Endodermal cell (in vitro differentiated cells): Measurements from ENCODE around the gene NFATC1. TPM values are rescaled to one million over a fixed set of nuclear protein-coding genes. Genes with fewer than 3 reads are reported as not detected.

Experiments
- DNase-seq: peaks from one replicate; pipeline ENCODE4 v3.0.0-alpha.2; 2017
- H3K27ac ChIP-seq: 2 replicates; pipeline ENCODE4 v1.5.1; 2013; ENCODE audit warnings: mild to moderate bottlenecking, low read depth, low read length, moderate library complexity
- H3K27me3 ChIP-seq: 2 replicates; pipeline ENCODE4 v1.6.1; 2013; ENCODE audit warnings: mild to moderate bottlenecking, low read length, moderate library complexity; ENCODE audit not compliant: insufficient read depth, control insufficient read depth, poor library complexity, severe bottlenecking
- H3K36me3 ChIP-seq: 2 replicates; pipeline ENCODE4 v1.7.0; 2013; ENCODE audit warnings: mild to moderate bottlenecking, low read length, moderate library complexity; ENCODE audit not compliant: control insufficient read depth, insufficient read depth
- H3K4me1 ChIP-seq: one replicate; pipeline ENCODE4 v1.7.0; 2013; ENCODE audit warnings: low read length; ENCODE audit not compliant: control insufficient read depth, insufficient read depth
- H3K4me3 ChIP-seq: 2 replicates; pipeline ENCODE4 v1.5.1; 2013; ENCODE audit warnings: mild to moderate bottlenecking, low read length, moderate library complexity
- H3K9ac ChIP-seq: 2 replicates; pipeline ENCODE4 v1.6.1; 2013; ENCODE audit warnings: mild to moderate bottlenecking, low read length, moderate library complexity; ENCODE audit not compliant: poor library complexity, severe bottlenecking; ENCODE audit errors: extremely low read depth
- H3K9me3 ChIP-seq: 2 replicates; pipeline ENCODE4 v1.6.1; 2013; ENCODE audit warnings: mild to moderate bottlenecking, low read length, moderate library complexity; ENCODE audit not compliant: control insufficient read depth
- H3K27ac Mint-ChIP-seq: 2 replicates; pipeline ENCODE4 v1.8.0; 2020; ENCODE audit warnings: mixed read lengths
- H3K27me3 Mint-ChIP-seq: 2 replicates; pipeline ENCODE4 v1.8.0; 2021; ENCODE audit warnings: mild to moderate bottlenecking, mixed read lengths; ENCODE audit not compliant: insufficient read depth
- H3K36me3 Mint-ChIP-seq: 2 replicates; pipeline ENCODE4 v1.8.0; 2020; ENCODE audit warnings: low read depth, mixed read lengths
- H3K4me1 Mint-ChIP-seq: 2 replicates; pipeline ENCODE4 v1.8.0; 2020; ENCODE audit warnings: mixed read lengths
- H3K4me3 Mint-ChIP-seq: 2 replicates; pipeline ENCODE4 v1.8.0; 2020; ENCODE audit warnings: mild to moderate bottlenecking, moderate library complexity, mixed read lengths
- H3K9me3 Mint-ChIP-seq: 2 replicates; pipeline ENCODE4 v1.8.0; 2020; ENCODE audit warnings: mild to moderate bottlenecking, mixed read lengths
- WGBS, 2 experiments: methylation state at CpG; one replicate each; pipeline versions ENCODE4 v1.1.5 to v1.1.7; 2013; ENCODE audit warnings: missing lambda C conversion rate in 2 of 2, mixed read lengths in 1 of 2; ENCODE audit not compliant: insufficient coverage in 1 of 2, insufficient read length in 1 of 2; 5-methylcytosine and 5-hydroxymethylcytosine counted together
- total RNA-seq, 2 donors: library from RNA; stranded (reverse); fragmentation: NEBNext Ultra II Directional in 1 of 2; extraction: Animal tissue kit (Norgen Biotek cat#: 25700) in 1 of 2; gene quantifications; 2 replicates in 1 of 2; 3 replicates in 1 of 2; pipeline ENCODE4 v1.2.1, GENCODE V29; 2021
- TF ChIP-seq, protein P1 (sequence below): fragments of 200-600 bp; sonication (generic); conservative IDR thresholded peaks from 2 replicates; pipeline ENCODE4 v1.5.0; 2021; ENCODE audit warnings: antibody characterized with exemption, mild to moderate bottlenecking

The NFATC1 gene
- total RNA-seq, 2 donors from 2014 or later: 23.4 to 32.5 TPM

DNA sequence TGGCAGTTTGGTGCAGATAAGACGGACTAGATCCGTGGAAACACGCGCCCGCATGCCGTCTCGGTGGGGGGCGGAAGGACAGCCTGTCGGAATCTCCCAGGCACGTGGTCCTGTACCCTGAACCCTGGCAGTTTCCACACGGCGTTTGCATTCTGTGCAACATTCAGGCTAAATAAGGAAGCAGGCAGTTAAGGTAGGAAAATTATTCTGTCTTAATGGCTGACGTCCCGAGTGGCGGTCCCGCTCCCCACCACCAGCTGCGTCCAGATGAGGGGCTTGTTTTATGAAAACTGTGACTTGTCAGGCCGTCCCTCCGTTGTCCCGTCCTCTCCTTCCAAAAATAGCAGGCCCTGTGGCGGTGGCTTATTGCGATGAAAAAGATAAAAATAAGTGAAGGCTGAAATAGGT is 120.2 kb downstream of the NFATC1 start:
- Mint-ChIP-seq H3K27ac (no peak overlapping the region), H3K4me1 (peaks cover 3% of the 10 kb centered on the region), H3K27me3 (no peaks in the 10 kb centered on the region), H3K36me3 (peaks cover 11% of the 10 kb centered on the region), H3K4me3 (no peak overlapping the region), H3K9me3 (no peaks in the 10 kb centered on the region)
- Histone ChIP-seq H3K4me3 (no peak overlapping the region), H3K9me3 (no peaks in the 10 kb centered on the region), H3K36me3 (no peaks in the 10 kb centered on the region), H3K27ac (no peak overlapping the region), H3K27me3 (no peaks in the 10 kb centered on the region), H3K4me1 (no peaks in the 10 kb centered on the region), H3K9ac (no peak overlapping the region)
- DNase-seq: peak; percentile 40
- TF ChIP-seq, protein P1, sequence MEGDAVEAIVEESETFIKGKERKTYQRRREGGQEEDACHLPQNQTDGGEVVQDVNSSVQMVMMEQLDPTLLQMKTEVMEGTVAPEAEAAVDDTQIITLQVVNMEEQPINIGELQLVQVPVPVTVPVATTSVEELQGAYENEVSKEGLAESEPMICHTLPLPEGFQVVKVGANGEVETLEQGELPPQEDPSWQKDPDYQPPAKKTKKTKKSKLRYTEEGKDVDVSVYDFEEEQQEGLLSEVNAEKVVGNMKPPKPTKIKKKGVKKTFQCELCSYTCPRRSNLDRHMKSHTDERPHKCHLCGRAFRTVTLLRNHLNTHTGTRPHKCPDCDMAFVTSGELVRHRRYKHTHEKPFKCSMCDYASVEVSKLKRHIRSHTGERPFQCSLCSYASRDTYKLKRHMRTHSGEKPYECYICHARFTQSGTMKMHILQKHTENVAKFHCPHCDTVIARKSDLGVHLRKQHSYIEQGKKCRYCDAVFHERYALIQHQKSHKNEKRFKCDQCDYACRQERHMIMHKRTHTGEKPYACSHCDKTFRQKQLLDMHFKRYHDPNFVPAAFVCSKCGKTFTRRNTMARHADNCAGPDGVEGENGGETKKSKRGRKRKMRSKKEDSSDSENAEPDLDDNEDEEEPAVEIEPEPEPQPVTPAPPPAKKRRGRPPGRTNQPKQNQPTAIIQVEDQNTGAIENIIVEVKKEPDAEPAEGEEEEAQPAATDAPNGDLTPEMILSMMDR: no peak
- WGBS, 2 experiments: 91 to 94% methylated on average over 22 of the region's 22 CpGs

DNA sequence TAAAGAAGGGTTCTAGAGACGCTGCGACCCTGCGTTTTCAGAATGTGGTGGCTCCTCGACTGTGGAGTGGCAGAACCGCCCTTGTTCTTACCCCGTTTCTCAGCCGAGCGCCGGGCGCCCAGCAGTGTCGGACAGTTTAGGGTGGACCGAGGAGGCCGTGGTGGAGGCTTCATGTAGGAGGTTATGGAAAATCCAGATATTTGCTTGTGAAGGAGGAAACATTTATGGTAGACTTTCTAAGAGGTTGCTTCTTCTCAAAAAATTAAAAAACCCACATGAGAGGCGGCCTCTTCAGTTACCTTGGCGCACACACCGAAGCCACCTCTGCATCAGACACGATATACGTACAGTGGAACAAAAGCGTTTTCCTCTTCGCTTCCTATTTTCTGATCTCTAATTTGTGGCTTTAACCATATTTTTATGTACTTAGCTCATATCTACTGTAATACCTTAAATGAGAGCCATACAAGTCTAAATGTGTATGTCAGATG is 120.8 kb downstream of the NFATC1 start:
- TF ChIP-seq, protein P1: no peak
- Mint-ChIP-seq H3K27me3 (no peaks in the 10 kb centered on the region), H3K4me1 (peaks cover 3% of the 10 kb centered on the region), H3K36me3 (peaks cover 11% of the 10 kb centered on the region), H3K4me3 (no peak overlapping the region), H3K9me3 (no peaks in the 10 kb centered on the region), H3K27ac (no peak overlapping the region)
- Histone ChIP-seq H3K9ac (no peak overlapping the region), H3K4me1 (no peaks in the 10 kb centered on the region), H3K36me3 (no peaks in the 10 kb centered on the region), H3K27ac (no peak overlapping the region), H3K4me3 (no peak overlapping the region), H3K27me3 (no peaks in the 10 kb centered on the region), H3K9me3 (no peaks in the 10 kb centered on the region)
- peak; percentile 33 for DNase-seq
- WGBS, 2 experiments: 92 to 97% methylated on average over 5 to 20 of the region's 20 CpGs

DNA sequence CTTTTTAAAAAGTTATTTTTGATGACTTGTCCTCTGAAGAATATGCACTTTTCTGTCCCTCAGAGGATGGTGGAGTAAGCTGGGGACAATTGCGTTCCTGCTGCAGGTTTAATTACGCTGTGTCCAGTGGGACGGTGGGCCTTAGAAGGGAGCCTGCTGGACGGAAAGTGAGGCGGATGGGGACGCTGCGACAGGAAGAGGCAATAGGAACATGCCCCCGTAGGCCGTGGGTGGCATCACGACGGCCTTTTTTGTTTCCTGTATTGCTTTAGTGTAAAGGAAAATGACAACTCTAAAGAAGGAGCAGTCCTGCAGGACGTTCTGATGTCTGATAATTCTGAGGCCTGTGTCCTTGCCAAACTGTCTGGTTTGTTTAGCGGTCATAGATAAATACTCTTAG is 121.6 kb downstream of the NFATC1 start:
- no peak overlapping the region for H3K9ac ChIP-seq
- H3K36me3 Mint-ChIP-seq: peaks cover 11% of the 10 kb centered on the region
- TF ChIP-seq, protein P1: peak; percentile 54
- DNase-seq: peak; percentile 52
- no peaks in the 10 kb centered on the region for H3K9me3 Mint-ChIP-seq
- H3K4me3 ChIP-seq: no peak overlapping the region
- no peak overlapping the region for H3K27ac ChIP-seq
- WGBS, 2 experiments: 78 to 81% methylated on average over 6 to 13 of the region's 13 CpGs
- H3K36me3 ChIP-seq: no peaks in the 10 kb centered on the region
- no peaks in the 10 kb centered on the region for H3K27me3 ChIP-seq
- H3K27ac Mint-ChIP-seq: no peak overlapping the region
- peaks cover 3% of the 10 kb centered on the region for H3K4me1 Mint-ChIP-seq
- no peaks in the 10 kb centered on the region for H3K27me3 Mint-ChIP-seq
- no peaks in the 10 kb centered on the region for H3K9me3 ChIP-seq
- no peak overlapping the region for H3K4me3 Mint-ChIP-seq
- H3K4me1 ChIP-seq: no peaks in the 10 kb centered on the region
